Fibroblast of pulmonary artery (primary cell): Measurements from ENCODE around the gene HMG20B.

Source experiments
- DNase-seq: peaks from one replicate; pipeline ENCODE4 v3.0.0-alpha.2; 2010; ENCODE audit warnings: low read depth
- H3K4me3 ChIP-seq: replicated peaks from 2 replicates; pipeline ENCODE4 v1.5.1; 2011; ENCODE audit warnings: low read depth, mild to moderate bottlenecking, control low read depth, low read length, moderate library complexity
- CTCF ChIP-seq: IDR thresholded peaks from 2 replicates; pipeline ENCODE4 v1.5.1; 2011; ENCODE audit warnings: mild to moderate bottlenecking, control low read depth, low read length, inconsistent platforms; ENCODE audit errors: missing control alignments

HMG20B gene

GRCh38 chr19:3537101-3537437 is 35.7 kb upstream of the HMG20B start:
- no peak overlapping the region for H3K4me3 ChIP-seq
- DNase-seq, result no peak
- TF ChIP-seq CTCF, result no peak

- H3K4me3 ChIP-seq, result no peak overlapping the region
- TF ChIP-seq CTCF, result no peak
- no peak for DNase-seq
Measured at GRCh38 chr19:3537438-3538240, 35.1 kb upstream of the HMG20B start.

- no peak for TF ChIP-seq CTCF
- H3K4me3 ChIP-seq, result no peak overlapping the region
- DNase-seq, result no peak
Measured at GRCh38 chr19:3538258-3538929, 34.4 kb upstream of the HMG20B start.

- no peak for DNase-seq
- no peak for TF ChIP-seq CTCF
- no peak within 1 kb of the TSS for H3K4me3 ChIP-seq
Measured at GRCh38 chr19:3538965-3539755, 33.6 kb upstream of the HMG20B start, which contains the start of gene TEKTIP1. Gene TEKTIP1 (plus strand): TSS chr19:3539174. CDS start chr19:3539178, 4 bp downstream.

- no peak overlapping the region for H3K4me3 ChIP-seq
- DNase-seq, result no peak
- no peak for TF ChIP-seq CTCF
Measured at GRCh38 chr19:3539756-3540118, 33.0 kb upstream of the HMG20B start.

GRCh38 chr19:3543150-3544057 is 29.3 kb upstream of the HMG20B start:
- no peak for TF ChIP-seq CTCF
- no peak for DNase-seq
- H3K4me3 ChIP-seq, result no peak overlapping the region
